ENCODE results near the gene IFNA7.
A peak's percentile ranks its signal among the peaks of the same experiment; 100 is the strongest.
"Not testable (repeated sequence)": the region's sequence is repeated elsewhere in the genome, so short reads cannot be mapped to it uniquely, and the experiment has no call there.

Gene IFNA7

DNA sequence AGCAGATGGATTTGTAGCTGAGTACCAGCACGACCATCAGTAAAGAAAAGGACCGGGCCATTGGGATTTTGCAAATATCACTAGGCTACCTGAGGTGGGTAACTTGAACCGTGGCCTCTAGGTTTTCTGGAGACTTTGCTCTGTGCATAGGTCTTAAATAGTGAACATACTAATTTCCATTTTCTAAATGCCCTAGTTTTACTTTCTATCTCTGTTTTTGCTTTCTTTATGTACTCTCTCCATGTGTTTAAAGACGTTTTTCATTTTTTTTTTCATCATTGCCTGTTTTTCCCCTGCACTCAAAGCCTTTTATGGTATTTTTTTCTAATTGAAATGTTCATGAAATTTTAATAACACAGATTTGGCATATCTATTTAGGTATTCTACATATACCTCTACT is at the start of gene IFNA7:
Gene IFNA7, minus strand, starts transcription at position 101 of the 400 bp plus-strand sequence. Its CDS starts 40 bp downstream, at position 61.
- not testable (repeated sequence) for DNase-seq

DNA sequence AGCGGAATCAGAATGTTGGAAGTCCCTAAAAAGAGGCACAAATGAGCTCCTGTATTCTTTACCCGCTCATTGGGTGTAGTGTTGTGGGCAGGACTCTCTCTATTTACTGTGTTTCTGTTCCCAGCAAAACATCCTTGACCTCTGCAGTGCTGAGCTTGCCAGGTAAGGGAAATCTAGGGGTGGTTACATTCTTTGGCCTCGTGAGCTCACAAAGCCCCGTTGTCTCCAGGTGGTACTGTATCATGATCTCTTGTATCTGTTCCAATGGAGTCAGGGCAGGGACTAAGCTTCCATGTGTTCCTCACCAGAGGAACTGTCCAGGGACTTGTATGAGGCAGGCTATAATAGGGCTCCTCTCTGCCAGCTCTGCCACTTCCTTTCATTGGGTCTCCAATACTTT is 49.6 kb upstream of the IFNA7 start:
- no peak for DNase-seq

DNA sequence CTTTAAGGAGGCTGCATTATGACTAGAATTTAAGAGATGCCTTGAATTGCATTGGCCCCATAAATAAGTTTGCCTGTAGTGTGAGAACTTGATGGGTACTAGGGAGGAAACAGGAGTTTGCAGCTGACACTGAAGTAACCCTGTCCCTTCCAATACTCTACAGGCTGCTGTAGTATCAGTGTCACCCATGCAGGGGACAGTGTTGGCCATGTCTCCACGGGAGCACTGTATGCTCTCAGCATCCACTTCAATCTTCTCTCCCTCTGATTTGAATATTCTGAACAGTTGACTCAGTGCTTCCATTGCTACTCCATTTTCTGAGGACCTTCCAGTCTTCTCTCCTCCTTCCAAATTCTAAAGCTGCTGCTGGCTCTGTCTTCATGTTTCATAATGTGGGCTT is 49.2 kb upstream of the IFNA7 start:
- DNase-seq, result no peak

DNA sequence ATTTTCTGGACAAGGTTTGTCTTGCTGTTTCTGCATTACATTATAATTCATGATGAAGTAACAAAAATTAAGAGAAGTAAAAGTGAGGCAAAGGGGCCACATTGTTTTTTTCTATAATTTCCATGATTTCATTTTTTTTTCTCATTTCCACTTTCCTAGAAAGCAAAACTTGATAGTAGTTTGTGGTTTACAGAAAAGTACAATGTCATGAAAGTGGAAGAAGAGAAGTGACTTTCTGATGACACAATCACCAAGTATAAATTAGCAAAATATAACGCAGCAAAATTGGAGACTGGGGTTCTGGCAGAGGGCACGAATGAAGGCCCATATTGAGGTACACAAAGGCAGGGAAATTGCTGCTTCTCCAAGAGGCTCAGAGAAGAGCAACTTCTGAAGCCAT is 42.8 kb upstream of the IFNA7 start:
- DNase-seq, result no peak

DNA sequence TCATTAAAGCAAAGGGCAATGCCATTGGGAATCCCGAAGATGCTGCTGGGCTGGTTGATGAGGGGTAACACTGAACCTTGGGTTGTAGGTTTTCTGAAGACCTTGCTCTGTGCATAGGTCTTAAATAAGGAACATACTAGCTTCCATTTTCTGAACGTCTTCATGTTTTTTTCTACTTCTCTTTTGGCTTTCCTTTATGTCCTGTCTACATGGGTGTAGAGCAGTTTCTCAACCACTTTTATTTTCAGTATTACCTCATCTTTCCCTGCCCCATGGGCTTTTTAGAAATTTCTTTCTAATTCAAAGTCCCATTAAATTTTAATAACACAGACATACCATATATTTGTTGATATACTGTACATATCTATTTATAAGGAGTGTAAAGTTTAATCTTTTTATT is 37.9 kb upstream of the IFNA7 start, which contains the start of gene IFNA14:
Gene IFNA14, minus strand, starts transcription at position 95 of the 400 bp plus-strand sequence. Its CDS starts 70 bp downstream, at position 25.
- DNase-seq, result no peak

DNA sequence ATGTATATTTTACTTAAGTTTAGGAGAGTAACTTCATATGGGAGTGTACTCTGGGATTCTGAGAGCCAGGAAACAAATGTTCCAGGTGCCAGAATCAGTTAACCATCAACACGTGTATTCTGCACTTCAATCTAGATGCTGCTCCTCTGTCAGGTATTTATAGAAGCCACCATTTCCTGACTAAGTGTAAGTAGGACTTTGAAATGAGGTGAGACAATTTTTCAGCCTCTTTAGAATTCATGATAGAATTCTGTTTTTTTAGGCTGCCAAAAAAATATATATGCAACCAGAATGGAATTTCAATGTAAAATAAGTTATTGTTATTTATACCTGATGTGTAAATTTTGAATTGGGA is 34.3 kb upstream of the IFNA7 start:
- not testable (repeated sequence) for DNase-seq

DNA sequence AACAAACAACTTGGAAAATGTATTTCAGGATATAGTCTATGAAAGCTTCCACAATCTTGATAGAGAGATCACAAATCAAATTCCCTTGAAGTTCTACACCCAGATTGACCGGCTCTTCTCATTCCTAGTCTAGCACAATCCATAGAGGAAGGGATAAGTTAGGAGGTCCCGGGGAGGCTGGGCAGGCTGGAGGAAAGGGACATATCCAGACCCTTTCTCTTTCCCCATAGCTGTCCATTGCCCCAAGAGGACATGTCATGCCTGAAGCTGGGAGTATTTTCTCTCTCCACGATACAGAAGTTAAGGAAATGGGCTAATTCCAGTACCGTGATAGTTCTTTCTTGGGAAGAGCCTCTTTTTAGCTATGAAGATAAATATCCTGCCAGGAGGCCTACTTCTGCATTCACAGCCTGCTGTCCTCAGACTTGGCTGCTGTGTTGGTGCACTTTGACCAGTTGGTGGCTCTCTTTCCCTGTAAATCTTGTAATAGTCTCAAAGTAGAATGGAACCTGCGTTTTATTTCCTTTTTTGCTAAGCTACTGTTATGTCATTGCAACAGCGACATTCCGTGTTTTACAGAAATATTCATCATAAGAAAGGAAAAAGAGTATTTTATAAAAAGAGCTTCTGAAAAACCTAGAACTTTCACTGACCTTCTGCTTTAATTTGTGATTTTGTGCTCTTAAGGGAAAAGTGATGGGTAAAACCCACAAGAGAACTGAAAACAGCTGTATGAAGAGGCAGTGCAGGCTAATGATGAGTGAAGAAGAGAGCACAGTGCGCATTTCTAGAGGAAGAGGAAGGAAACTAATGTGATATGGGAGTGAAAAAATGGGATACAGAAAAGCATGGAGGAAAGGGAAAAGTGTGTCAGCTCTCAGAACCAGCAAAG is 33.7 kb upstream of the IFNA7 start:
- DNase-seq, result peak; percentile 13

DNA sequence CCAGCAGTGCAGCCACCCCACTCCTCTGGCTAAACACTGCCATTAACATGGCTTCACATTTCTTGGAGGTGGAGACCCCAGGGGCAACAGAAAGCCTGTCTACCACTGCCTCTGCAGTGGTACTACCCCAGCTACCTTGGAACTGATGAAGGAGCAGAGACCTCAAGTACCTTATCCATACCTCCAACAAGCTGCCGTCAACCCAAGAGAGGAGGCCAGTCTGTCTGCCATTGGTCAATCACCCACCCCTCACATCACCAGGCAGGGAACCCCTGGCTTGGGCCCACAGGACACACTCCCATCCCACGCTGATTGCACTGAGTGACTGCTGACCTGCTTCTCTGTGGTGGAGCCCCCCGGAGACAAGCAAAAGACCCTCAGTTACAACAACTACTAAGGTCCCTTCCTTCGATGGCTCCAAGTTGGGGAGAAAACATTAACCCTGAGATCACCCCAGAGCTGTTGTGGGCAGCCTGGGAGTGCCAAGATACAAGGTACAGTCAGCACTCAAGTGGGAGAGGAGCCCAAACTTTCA is 32.2 kb upstream of the IFNA7 start:
- DNase-seq, result no peak

DNA sequence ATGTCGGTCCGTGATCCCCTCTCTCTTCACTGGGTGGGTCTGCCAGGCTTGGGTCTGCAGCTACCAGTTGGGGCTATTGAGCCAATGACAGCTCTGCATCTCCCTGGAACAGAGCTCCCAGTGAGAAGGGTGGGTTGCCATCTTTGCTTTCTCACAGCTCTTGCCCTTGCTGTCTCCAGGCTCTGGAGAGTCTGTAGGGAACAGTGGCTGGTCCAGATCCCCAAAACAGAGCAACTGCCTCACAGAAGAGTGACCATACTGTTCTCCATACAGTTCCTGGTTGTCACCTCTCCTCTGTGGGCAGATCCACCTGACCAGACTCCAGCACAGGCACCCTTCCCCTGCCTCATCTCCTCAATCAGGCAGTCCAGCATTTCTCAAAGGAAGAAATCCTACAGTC is 31.3 kb upstream of the IFNA7 start:
- DNase-seq, result no peak

DNA sequence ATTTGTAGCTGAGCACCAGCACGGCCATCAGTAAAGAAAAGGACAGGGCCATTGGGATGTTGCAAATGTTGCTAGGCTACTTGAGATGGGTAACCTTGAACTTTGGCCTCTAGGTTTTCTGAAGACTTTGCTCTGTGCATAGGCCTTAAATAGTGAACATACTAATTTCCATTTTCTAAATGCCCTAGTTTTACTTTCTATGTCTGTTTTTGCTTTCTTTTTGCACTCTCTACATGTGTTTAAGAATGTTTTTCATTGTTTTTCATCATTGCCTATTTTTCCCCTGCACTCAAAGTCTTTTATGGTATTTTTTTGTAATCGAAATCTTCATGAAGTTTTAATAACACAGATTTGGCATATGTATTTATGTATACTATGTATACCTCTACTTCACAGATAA is 26.1 kb upstream of the IFNA7 start, which contains the start of gene IFNA17:
Gene IFNA17, minus strand, starts transcription at position 101 of the 400 bp plus-strand sequence. Its CDS starts 49 bp downstream, at position 52.
- DNase-seq, result no peak

DNA sequence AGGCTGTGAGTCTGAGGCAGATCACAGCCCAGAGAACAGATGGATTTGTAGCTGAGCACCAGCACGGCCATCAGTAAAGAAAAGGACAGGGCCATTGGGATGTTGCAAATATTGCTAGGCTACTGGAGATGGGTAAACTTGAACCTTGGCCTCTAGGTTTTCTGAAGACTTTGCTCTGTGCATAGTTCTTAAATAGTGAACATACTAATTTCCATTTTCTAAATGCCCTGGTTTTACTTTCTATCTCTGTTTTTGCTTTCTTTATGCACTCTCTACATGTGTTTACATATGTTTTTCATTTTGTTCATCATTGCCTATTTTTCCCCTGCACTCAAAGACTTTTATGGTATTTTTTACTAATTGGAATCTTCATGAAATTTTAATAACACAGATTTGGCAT is 15.2 kb upstream of the IFNA7 start, which contains the start of gene IFNA16:
Gene IFNA16, minus strand, starts transcription at position 101 of the 400 bp plus-strand sequence. Its CDS starts 6 bp downstream, at position 95.
- DNase-seq, result not testable (repeated sequence)

DNA sequence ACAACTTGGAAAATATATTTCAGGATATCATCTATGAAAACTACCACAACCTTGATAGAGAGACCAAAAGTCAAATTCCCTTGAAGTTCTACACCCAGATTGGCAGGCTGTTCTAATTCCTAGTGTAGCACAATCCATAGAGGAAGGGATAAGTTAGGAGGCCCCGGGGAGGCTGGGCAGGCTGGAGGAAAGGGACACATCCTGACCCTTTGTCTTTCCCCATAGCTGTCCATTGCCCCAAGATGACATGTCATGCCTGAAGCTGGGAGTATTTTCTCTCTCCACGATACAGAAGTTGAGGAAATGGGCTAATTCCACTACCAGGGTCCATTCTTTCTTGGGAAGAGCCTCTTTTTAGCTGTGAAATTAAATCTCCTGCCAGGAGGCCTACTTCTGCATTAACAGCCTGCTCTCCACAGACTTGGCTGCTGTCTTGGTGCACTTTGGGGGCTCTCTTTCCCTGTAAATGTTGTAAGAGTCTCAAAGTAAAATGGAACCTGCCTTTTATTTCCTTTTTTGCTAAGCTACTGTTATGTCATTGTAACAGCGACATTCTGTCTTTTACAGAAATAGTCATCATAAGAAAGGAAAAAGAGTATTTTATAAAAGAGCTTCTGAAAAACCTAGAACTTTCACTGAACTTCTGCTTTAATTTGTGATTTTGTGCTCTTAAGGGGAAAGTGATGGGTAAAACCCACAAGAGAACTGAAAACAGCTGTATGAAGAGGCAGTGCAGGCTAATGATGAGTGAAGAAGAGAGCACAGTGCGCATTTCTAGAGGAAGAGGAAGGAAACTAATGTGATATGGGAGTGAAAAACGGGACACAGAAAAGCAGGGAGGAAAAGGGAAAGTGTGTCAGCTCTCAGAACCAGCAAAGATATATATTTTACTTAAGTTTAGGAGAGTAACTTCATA is 11.7 kb upstream of the IFNA7 start:
- not testable (repeated sequence) for DNase-seq

DNA sequence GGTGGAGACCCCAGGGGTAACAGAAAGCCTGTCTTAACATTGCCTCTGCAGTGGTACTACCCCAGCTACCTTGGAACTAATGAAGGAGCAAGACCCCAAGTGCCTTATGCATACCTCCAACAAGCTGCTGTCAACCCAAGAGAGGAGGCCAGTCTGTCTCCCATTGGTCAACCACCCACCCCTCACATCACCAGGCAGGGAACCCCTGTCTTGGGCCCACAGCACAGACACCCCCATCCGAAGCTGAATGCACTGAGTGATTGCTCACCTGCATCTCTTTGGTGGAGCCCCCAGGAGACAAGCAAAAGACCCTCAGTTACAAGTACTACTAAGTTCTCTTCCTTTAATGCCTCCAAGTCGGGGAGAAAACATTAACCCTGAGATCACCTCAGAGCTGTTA is 10.2 kb upstream of the IFNA7 start:
- not testable (repeated sequence) for DNase-seq

DNA sequence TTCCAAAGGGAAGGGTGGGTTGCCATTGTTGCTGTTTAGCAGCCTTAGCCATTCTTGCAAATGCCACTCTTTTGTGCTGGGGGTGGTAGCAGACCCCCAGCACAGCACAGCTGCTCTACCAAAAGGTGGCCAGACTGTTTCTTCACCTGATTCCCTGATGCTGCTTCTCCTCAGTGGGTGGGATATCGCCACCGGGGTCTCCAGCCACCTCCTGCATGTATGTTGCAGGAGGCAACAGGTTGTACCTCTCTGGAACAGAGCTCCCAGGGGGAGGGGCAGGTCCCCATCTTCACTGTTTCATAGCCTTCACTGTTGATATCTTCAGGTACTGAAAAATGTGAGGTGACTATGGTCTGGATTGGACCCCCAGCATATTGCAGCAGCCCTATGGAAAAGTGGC is 8.8 kb upstream of the IFNA7 start:
- DNase-seq, result not testable (repeated sequence)

DNA sequence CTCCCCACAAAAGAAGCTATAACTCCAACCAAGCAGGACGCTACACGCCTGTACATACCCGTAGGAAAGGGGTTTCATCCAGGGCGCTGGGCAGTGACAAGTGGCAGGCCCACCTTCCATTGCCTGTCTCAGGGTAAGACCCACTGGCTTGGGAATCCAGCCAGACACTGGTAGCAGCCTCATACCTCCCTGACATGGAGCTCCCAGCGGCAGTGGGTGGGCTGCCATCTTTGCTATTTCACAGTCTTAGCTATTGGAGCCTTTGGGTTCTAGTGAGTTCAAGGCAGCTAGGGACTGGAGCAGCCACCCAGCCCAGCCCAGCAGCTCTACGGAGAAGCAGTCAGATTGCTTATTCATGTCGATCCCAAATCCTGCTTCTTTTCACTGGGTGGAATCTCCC is 8.3 kb upstream of the IFNA7 start:
- DNase-seq, result no peak

DNA sequence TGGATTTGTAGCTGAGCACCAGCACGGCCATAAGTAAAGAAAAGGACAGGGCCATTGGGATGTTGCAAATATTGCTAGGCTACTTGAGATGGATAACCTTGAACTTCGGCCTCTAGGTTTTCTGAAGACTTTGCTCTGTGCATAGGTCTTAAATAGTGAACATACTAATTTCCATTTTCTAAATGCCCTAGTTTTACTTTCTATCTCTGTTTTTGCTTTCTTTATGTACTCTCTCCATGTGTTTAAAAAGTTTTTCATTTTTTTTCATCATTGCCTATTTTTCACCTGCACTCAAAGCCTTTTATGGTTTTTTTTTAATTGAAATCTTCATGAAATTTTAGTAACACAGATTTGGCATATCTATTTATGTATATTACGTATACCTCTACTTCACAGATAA is 5.0 kb upstream of the IFNA7 start, which contains the start of gene IFNA10:
Gene IFNA10, minus strand, starts transcription at position 101 of the 400 bp plus-strand sequence. Its CDS starts 46 bp downstream, at position 55.
- not testable (repeated sequence) for DNase-seq

DNA sequence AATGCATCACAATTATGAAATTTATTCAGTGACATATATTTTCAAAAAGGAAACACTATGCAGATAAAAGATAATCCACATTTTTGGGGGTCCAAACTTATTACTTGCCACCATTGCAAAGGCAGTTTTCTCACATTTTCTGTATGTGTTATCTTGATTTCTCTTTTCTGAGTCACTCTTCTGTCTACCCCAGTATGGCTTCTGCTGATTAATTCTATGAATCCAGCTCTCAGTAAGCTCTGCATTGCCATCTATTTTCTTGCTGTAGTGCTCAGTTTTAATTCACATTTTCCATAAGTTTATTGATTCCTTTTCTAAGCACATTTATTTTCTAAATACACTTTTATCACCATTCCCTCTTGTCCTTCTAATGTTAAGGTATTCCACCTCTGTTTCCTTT is 3.2 kb upstream of the IFNA7 start:
- no peak for DNase-seq

DNA sequence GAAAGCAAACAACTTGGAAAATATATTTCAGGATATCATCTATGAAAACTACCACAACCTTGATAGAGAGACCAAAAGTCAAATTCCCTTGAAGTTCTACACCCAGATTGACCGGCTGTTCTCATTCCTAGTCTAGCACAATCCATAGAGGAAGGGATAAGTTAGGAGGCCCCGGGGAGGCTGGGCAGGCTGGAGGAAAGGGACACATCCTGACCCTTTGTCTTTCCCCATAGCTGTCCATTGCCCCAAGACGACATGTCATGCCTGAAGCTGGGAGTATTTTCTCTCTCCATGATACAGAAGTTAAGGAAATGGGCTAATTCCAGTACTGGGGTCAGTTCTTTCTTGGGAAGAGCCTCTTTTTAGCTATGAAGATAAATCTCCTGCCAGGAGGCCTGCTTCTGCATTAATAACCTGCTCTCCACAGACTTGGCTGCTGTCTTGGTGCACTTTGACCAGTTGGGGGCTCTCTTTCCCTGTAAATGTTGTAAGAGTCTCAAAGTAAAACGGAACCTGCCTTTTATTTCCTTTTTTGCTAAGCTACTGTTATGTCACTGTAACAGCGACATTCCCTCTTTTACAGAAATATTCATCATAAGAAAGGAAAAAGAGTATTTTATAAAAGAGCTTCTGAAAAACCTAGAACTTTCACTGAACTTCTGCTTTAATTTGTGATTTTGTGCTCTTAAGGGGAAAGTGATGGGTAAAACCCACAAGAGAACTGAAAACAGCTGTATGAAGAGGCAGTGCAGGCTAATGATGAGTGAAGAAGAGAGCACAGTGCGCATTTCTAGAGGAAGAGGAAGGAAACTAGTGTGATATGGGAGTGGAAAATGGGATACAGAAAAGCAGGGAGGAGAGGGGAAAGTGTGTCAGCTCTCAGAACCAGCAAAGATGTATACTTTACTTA is 6.9 kb downstream of the IFNA7 start:
- DNase-seq, result not testable (repeated sequence)

DNA sequence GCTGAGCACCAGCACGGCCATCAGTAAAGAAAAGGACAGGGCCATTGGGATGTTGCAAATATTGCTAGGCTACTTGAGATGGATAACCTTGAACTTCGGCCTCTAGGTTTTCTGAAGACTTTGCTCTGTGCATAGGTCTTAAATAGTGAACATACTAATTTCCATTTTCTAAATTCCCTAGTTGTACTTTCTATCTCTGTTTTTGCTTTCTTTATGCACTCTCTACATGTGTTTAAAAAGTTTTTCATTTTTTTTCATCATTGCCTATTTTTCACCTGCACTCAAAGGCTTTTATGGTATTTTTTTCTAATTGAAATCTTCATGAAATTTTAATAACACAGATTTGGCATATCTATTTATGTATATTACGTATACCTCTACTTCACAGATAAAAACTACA is 14.5 kb downstream of the IFNA7 start, which contains the start of gene IFNA4:
Gene IFNA4, minus strand, starts transcription at position 101 of the 400 bp plus-strand sequence. Its CDS starts 56 bp downstream, at position 45.
- DNase-seq, result not testable (repeated sequence)

DNA sequence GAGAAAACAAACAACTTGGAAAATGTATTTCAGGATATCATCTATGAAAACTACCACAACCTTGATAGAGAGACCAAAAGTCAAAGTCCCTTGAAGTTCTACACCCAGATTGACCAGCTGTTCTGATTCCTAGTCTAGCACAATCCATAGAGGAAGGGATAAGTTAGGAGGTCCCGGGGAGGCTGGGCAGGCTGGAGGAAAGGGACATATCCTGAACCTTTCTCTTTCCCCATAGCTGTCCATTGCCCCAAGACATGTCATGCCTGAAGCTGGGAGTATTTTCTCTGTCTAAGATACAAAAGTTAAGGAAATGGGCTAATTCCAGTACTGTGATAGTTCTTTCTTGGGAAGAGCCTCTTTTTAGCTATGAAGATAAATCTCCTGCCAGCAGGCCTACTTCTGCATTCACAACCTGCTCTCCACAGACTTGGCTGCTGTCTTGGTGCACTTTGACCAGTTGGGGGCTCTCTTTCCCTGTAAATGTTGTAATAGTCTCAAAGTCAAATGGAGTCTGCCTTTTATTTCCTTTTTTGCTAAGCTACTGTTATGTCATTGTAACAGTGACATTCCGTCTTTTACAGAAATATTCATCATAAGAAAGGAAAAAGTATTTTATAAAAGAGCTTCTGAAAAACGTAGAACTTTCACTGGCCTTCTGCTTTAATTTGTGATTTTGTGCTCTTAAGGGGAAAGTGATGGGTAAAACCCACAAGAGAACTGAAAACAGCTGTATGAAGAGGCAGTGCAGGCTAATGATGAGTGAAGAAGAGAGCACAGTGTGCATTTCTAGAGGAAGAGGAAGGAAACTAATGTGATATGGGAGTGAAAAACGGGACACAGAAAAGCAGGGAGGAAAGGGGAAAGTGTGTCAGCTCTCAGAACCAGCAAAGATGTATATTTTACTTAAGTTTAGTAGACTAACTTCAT is 18.9 kb downstream of the IFNA7 start:
- not testable (repeated sequence) for DNase-seq

All from stimulated activated CD4-positive, alpha-beta T cell treated with anti-CD3 and anti-CD28 coated beads, Interleukin-4, amount 100 ng/mL, for 1 hour (primary cell).